ENCODE measurements around the gene XYLT1. TPM values are rescaled to one million over a fixed set of nuclear protein-coding genes. Genes with fewer than 3 reads are reported as not detected.
A peak's percentile ranks its signal among the peaks of the same experiment; 100 is the strongest.

Gene XYLT1
- total RNA-seq, 3 donors from 2014 or later (not counting 1 experiment from before 2014, with no cell fraction given) = 40.9 to 55.5 (median 43.8) TPM

DNA sequence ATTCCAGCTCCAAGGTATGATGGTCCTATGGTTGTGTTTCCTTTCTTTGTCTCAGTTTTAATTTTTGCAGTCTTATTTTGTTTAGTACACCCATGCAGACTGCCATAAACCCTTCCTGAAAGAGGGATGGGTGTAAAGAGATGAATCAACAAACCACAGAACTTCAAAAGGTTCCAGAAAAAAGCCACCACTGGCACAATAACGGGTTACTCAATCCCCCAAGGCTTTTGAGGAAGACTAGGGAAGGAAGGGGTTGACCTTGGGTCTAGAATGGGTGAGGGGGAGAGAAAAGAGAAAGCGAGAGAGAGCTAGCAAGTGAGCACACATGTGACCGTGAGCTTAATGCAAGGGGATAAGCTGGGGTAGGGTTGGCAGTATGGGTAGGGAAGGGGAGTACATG is 168.1 kb downstream of the XYLT1 start:
- H3K27ac Mint-ChIP-seq = peak overlapping the region in 1 of 2 donors; percentile 67
- H3K36me3 Mint-ChIP-seq = no peaks in the 10 kb centered on the region
- H3K27me3 Mint-ChIP-seq (ENCODE audit: low read depth in 2 of 2) = no peaks in the 10 kb centered on the region
- ATAC-seq = no peak
- peaks cover 28 to 42% of the 10 kb centered on the region in 2 donors for H3K4me1 Mint-ChIP-seq
- Histone ChIP-seq H3K9me3 (ENCODE audit: control insufficient read depth, insufficient read depth, low read length) (no peaks in the 10 kb centered on the region), H3K27ac (ENCODE audit: low read length) (peak overlapping the region; percentile 12), H3K27me3 (ENCODE audit: control insufficient read depth, insufficient read depth, low read length) (no peaks in the 10 kb centered on the region), H3K36me3 (ENCODE audit: control insufficient read depth, insufficient read depth, low read length) (no peaks in the 10 kb centered on the region), H3K4me1 (ENCODE audit: control insufficient read depth, insufficient read depth, low read length) (peaks cover 20% of the 10 kb centered on the region), H3K4me3 (ENCODE audit: low read length) (no peak overlapping the region)
- 57% methylated on average over 3 of the region's 3 CpGs for WGBS (ENCODE audit: insufficient coverage)
- no peak overlapping the region for H3K4me3 Mint-ChIP-seq
- no peak for DNase-seq
- intact Hi-C loops (cut with micrococcal nuclease) = no loop called here
- TF ChIP-seq, protein P1, sequence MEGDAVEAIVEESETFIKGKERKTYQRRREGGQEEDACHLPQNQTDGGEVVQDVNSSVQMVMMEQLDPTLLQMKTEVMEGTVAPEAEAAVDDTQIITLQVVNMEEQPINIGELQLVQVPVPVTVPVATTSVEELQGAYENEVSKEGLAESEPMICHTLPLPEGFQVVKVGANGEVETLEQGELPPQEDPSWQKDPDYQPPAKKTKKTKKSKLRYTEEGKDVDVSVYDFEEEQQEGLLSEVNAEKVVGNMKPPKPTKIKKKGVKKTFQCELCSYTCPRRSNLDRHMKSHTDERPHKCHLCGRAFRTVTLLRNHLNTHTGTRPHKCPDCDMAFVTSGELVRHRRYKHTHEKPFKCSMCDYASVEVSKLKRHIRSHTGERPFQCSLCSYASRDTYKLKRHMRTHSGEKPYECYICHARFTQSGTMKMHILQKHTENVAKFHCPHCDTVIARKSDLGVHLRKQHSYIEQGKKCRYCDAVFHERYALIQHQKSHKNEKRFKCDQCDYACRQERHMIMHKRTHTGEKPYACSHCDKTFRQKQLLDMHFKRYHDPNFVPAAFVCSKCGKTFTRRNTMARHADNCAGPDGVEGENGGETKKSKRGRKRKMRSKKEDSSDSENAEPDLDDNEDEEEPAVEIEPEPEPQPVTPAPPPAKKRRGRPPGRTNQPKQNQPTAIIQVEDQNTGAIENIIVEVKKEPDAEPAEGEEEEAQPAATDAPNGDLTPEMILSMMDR (IDR thresholded peaks at IDR 0.05) = no peak
- no peaks in the 10 kb centered on the region for H3K9me3 Mint-ChIP-seq

DNA sequence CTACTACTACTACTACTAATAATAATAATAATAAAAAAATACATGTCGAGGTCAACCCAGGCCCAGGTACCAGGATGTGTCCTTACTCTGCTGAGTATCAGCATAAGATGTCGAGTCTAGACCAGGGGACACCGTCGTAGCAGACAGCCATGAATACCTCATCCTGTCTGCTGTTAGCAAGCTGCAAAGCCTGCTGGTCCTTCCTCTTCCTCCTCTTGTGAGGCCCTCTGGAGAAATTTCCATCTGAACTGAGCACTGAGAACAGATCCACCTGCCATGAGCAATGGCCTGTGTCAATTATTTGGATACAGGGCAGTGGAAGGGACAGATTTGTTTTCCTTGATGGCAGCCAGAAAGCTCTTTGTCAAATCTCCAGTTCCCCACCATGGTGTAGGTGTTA is 168.5 kb downstream of the XYLT1 start:
- no peaks in the 10 kb centered on the region for H3K36me3 Mint-ChIP-seq
- DNase-seq (peak in 1 of 2 donors; percentile 30), ATAC-seq (peak in 1 of 3 donors; percentile 61)
- H3K4me1 Mint-ChIP-seq = peaks cover 24 to 39% of the 10 kb centered on the region in 2 donors
- Histone ChIP-seq H3K9me3 (ENCODE audit: control insufficient read depth, insufficient read depth, low read length) (no peaks in the 10 kb centered on the region), H3K36me3 (ENCODE audit: control insufficient read depth, insufficient read depth, low read length) (no peaks in the 10 kb centered on the region), H3K4me1 (ENCODE audit: control insufficient read depth, insufficient read depth, low read length) (peaks cover 20% of the 10 kb centered on the region), H3K27me3 (ENCODE audit: control insufficient read depth, insufficient read depth, low read length) (no peaks in the 10 kb centered on the region), H3K27ac (ENCODE audit: low read length) (peak overlapping the region; percentile 55), H3K4me3 (ENCODE audit: low read length) (no peak overlapping the region)
- WGBS (ENCODE audit: insufficient coverage) = 17% methylated on average over 4 of the region's 4 CpGs
- no peaks in the 10 kb centered on the region for H3K9me3 Mint-ChIP-seq
- H3K27me3 Mint-ChIP-seq (ENCODE audit: low read depth in 2 of 2) = no peaks in the 10 kb centered on the region
- intact Hi-C loops (cut with micrococcal nuclease) = no loop called here
- H3K4me3 Mint-ChIP-seq = no peak overlapping the region
- TF ChIP-seq, protein P1 (IDR thresholded peaks at IDR 0.05) = no peak
- H3K27ac Mint-ChIP-seq = peak overlapping the region in 1 of 2 donors; percentile 67

DNA sequence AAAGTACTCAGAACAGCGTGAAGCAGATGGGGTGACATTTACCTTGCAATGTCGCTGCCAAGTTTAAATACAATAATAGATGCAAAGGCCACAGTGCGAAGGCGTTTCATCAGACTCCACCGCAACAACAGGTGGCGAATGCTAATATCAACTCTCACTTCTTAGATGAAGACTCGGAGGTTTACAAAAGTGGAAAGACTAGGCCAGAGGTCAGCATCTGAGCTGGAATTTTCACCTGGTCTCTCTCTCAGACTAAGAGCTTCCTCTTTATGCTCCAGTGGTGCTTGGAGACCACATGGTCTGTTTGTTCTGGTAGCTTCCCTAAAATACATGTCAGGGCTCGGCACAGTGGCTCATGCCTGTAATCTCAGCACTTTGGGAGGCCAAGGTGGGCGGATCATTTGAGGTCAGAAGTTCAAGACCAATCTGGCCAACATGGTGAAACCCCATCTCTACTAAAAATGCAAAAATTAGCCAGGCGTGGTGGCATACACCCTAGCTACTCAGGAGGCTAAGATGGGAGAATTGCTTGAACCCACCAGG is 169.1 kb downstream of the XYLT1 start:
- TF ChIP-seq, protein P1 (IDR thresholded peaks at IDR 0.05) = no peak
- intact Hi-C loops (cut with micrococcal nuclease) = no loop called here
- Mint-ChIP-seq H3K4me3 (no peak overlapping the region), H3K36me3 (no peaks in the 10 kb centered on the region), H3K27ac (peak overlapping the region in 1 of 2 donors; percentile 67), H3K27me3 (ENCODE audit: low read depth in 2 of 2) (no peaks in the 10 kb centered on the region), H3K9me3 (no peaks in the 10 kb centered on the region), H3K4me1 (peaks cover 28 to 39% of the 10 kb centered on the region in 2 donors)
- Histone ChIP-seq H3K36me3 (ENCODE audit: control insufficient read depth, insufficient read depth, low read length) (no peaks in the 10 kb centered on the region), H3K27me3 (ENCODE audit: control insufficient read depth, insufficient read depth, low read length) (no peaks in the 10 kb centered on the region), H3K27ac (ENCODE audit: low read length) (no peak overlapping the region), H3K4me1 (ENCODE audit: control insufficient read depth, insufficient read depth, low read length) (peaks cover 20% of the 10 kb centered on the region), H3K4me3 (ENCODE audit: low read length) (no peak overlapping the region), H3K9me3 (ENCODE audit: control insufficient read depth, insufficient read depth, low read length) (no peaks in the 10 kb centered on the region)
- ATAC-seq (peak in 2 of 3 donors; percentile 21 to 59), DNase-seq (no peak)
- 69% methylated on average over 10 of the region's 10 CpGs for WGBS (ENCODE audit: insufficient coverage)

DNA sequence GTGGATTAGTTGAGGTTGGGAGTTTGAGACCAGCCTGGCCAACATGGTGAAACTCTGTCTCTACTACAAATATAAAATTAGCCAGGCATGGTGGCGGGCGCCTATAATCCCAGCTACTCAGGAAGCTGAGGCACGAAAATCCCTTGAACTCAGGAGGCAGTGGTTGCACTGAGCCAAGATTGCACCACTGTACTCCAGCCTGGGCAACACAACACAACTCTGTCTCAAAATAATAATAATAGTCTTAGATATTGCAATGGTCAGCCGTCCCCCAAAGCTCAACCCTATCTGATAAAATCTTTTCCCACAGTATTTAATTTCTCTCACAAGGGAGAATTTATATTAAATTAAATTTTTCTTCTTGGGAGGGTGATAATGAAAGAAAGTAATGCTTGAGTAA is 169.6 kb downstream of the XYLT1 start:
- Histone ChIP-seq H3K4me3 (ENCODE audit: low read length) (no peak overlapping the region), H3K27ac (ENCODE audit: low read length) (peak overlapping the region; percentile 49), H3K9me3 (ENCODE audit: control insufficient read depth, insufficient read depth, low read length) (no peaks in the 10 kb centered on the region), H3K36me3 (ENCODE audit: control insufficient read depth, insufficient read depth, low read length) (no peaks in the 10 kb centered on the region), H3K27me3 (ENCODE audit: control insufficient read depth, insufficient read depth, low read length) (no peaks in the 10 kb centered on the region), H3K4me1 (ENCODE audit: control insufficient read depth, insufficient read depth, low read length) (peaks cover 20% of the 10 kb centered on the region)
- H3K9me3 Mint-ChIP-seq = no peaks in the 10 kb centered on the region
- no peaks in the 10 kb centered on the region for H3K27me3 Mint-ChIP-seq (ENCODE audit: low read depth in 2 of 2)
- intact Hi-C loops (cut with micrococcal nuclease) = no loop called here
- H3K4me3 Mint-ChIP-seq = no peak overlapping the region
- H3K4me1 Mint-ChIP-seq = peaks cover 32 to 38% of the 10 kb centered on the region in 2 donors
- H3K27ac Mint-ChIP-seq = no peak overlapping the region
- TF ChIP-seq, protein P1 (IDR thresholded peaks at IDR 0.05) = no peak
- no peak for DNase-seq
- ATAC-seq = no peak
- WGBS (ENCODE audit: insufficient coverage) = 71% methylated on average over 3 of the region's 4 CpGs
- no peaks in the 10 kb centered on the region for H3K36me3 Mint-ChIP-seq

All from natural killer cell (primary cell).